Lower lobe of right lung (tissue), 2 donors: Measurements from ENCODE around the gene KCNB1. TPM values are rescaled to one million over a fixed set of nuclear protein-coding genes. Genes with fewer than 3 reads are reported as not detected.

ENCODE experiments used
- ATAC-seq, 2 donors: fragments of 200-7000 bp; cut with Tn5 transposase; one replicate each; pipeline ENCODE4 v1.9.1; 2020 to 2022; ENCODE audit warnings: mild to moderate bottlenecking in 2 of 2, moderate library complexity in 2 of 2
- DNase-seq: peaks from one replicate; pipeline ENCODE4 v3.0.0-alpha.2; 2020
- H3K27ac ChIP-seq: fragments of 200-600 bp; one replicate; pipeline ENCODE4 v1.8.0; 2022
- H3K27me3 ChIP-seq: fragments of 200-600 bp; one replicate; pipeline ENCODE4 v1.8.0; 2022; ENCODE audit warnings: low read depth
- H3K36me3 ChIP-seq: fragments of 200-600 bp; one replicate; pipeline ENCODE4 v1.8.0; 2022; ENCODE audit warnings: mild to moderate bottlenecking
- H3K4me1 ChIP-seq: fragments of 200-600 bp; one replicate; pipeline ENCODE4 v1.8.0; 2022
- H3K4me3 ChIP-seq: fragments of 200-600 bp; one replicate; pipeline ENCODE4 v1.8.0; 2022; ENCODE audit warnings: mild to moderate bottlenecking
- H3K9me3 ChIP-seq: fragments of 200-600 bp; one replicate; pipeline ENCODE4 v1.8.0; 2022
- intact Hi-C: fragments of 100-400 bp; cut with DNase I; formaldehyde crosslinking; loops from one replicate; pipeline ENCODE4 v1.11.0; 2022
- total RNA-seq: library from RNA; stranded (reverse); fragmentation: NEBNext Ultra II Directional; extraction: Animal tissue kit (Norgen Biotek cat#: 25700); gene quantifications from one replicate; pipeline ENCODE4 v1.2.1, GENCODE V29; 2021
- TF ChIP-seq, protein P1 (sequence below): fragments of 200-600 bp; IDR thresholded peaks from one replicate; pipeline ENCODE4 v1.8.0; 2022; ENCODE audit warnings: antibody characterized with exemption, mild to moderate bottlenecking
- donor health status: DM: no; HTN: yes; CAD: no; lungs with severe emphysema.

Gene KCNB1
- total RNA-seq, 1 donor from 2014 or later: 0.53 TPM

GRCh38 chr20:49417843-49418555 is 64.5 kb downstream of the KCNB1 start:
- peaks cover 22% of the 10 kb centered on the region for H3K27me3 ChIP-seq
- intact Hi-C loops: no loop called here
- H3K4me3 ChIP-seq: no peak overlapping the region
- no peak for DNase-seq
- H3K9me3 ChIP-seq: no peaks in the 10 kb centered on the region
- no peaks in the 10 kb centered on the region for H3K36me3 ChIP-seq
- no peak for ATAC-seq
- H3K4me1 ChIP-seq: no peaks in the 10 kb centered on the region
- TF ChIP-seq, protein P1, sequence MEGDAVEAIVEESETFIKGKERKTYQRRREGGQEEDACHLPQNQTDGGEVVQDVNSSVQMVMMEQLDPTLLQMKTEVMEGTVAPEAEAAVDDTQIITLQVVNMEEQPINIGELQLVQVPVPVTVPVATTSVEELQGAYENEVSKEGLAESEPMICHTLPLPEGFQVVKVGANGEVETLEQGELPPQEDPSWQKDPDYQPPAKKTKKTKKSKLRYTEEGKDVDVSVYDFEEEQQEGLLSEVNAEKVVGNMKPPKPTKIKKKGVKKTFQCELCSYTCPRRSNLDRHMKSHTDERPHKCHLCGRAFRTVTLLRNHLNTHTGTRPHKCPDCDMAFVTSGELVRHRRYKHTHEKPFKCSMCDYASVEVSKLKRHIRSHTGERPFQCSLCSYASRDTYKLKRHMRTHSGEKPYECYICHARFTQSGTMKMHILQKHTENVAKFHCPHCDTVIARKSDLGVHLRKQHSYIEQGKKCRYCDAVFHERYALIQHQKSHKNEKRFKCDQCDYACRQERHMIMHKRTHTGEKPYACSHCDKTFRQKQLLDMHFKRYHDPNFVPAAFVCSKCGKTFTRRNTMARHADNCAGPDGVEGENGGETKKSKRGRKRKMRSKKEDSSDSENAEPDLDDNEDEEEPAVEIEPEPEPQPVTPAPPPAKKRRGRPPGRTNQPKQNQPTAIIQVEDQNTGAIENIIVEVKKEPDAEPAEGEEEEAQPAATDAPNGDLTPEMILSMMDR: no peak
- no peak overlapping the region for H3K27ac ChIP-seq

DNA sequence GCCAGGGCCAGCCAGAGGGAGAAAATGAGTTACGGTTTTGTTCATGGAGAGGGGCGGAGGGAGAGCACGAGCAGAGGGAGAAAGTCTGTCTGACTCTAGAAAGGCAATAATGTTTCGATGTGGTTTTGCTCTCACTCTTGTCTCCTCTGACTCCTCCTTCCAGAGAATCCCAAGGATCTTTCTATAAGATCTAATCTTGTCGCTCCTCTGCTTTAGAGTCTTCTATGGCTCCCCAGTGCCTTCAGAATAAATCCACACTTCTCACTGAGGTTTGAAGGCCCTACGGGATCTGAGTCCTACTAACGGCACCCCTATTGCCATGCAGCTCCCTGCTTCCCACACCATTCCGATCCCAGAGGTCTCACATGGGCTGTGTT is 66.8 kb downstream of the KCNB1 start:
- Histone ChIP-seq H3K4me1 (no peaks in the 10 kb centered on the region), H3K4me3 (no peak overlapping the region), H3K27ac (no peak overlapping the region), H3K36me3 (no peaks in the 10 kb centered on the region), H3K9me3 (no peaks in the 10 kb centered on the region), H3K27me3 (peaks cover 17% of the 10 kb centered on the region)
- TF ChIP-seq, protein P1: no peak
- intact Hi-C loops: no loop called here
- ATAC-seq: no peak
- no peak for DNase-seq

DNA sequence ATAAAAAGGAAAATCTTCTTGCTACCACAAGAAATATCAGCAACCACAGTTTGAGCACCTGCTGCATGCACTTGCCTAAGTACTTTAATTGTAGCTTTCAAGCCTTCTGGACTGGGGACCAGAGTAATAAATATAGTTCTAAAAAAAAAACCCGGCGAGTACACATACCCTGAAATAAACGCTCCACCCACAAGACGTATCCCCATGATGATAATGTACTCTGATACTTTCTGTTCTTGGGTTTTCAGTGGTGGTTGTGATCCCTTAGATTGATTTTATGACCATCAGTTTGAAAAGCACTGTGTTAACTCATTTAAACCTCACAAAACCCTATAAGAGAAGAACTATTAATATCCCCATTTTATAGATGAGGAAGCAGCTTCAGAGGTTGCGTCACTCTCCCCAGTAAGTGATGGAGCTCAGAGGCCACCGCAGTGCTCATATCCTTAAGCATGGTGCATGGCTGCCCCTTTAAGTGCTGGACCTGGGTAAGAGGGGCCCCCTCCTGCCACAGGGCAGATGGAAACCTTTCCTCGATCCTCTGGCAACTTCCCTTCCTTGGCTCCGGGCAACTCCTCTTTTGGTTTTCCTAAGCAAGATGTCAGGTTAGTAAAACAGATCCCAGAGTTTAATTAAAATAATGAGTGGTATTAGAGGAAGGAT is 67.3 kb downstream of the KCNB1 start:
- H3K4me3 ChIP-seq: no peak overlapping the region
- intact Hi-C loops: no loop called here
- no peaks in the 10 kb centered on the region for H3K9me3 ChIP-seq
- H3K36me3 ChIP-seq: no peaks in the 10 kb centered on the region
- DNase-seq (no peak), ATAC-seq (no peak)
- peaks cover 17% of the 10 kb centered on the region for H3K27me3 ChIP-seq
- H3K27ac ChIP-seq: no peak overlapping the region
- no peaks in the 10 kb centered on the region for H3K4me1 ChIP-seq
- TF ChIP-seq, protein P1: no peak

GRCh38 chr20:49413677-49414076 is 68.8 kb downstream of the KCNB1 start:
- Histone ChIP-seq H3K27me3 (peaks cover 17% of the 10 kb centered on the region), H3K4me3 (no peak overlapping the region), H3K4me1 (no peaks in the 10 kb centered on the region), H3K9me3 (no peaks in the 10 kb centered on the region), H3K36me3 (no peaks in the 10 kb centered on the region), H3K27ac (no peak overlapping the region)
- no peak for ATAC-seq
- TF ChIP-seq, protein P1: no peak
- no peak for DNase-seq
- intact Hi-C loops: no loop called here

DNA sequence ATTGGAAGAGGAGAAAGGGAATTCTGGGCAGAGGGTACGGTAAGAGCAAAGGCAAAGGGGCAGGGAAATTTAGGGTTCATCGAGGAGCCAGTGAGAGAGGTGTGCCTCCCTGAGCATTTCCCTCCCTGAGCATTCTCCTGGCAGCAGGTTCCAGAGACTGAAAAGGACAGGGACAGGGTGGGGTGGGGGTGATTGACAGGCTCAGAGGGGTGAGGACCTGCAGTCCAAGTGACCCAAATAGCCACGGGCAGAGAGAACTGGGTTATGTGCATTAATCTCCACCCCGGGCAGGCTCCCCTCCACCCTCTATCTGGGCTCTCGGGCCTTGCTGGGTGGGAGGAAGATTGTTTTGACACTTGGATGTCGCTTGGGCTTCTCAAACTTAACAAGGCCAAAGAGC is 69.5 kb downstream of the KCNB1 start:
- DNase-seq (no peak), ATAC-seq (no peak)
- intact Hi-C loops: no loop called here

More for the DNA sequence above, 69.5 kb downstream of the KCNB1 start:
- H3K4me3 ChIP-seq: no peak overlapping the region
- H3K27ac ChIP-seq: no peak overlapping the region
- H3K9me3 ChIP-seq: no peaks in the 10 kb centered on the region
- H3K27me3 ChIP-seq: peaks cover 17% of the 10 kb centered on the region
- TF ChIP-seq, protein P1: no peak
- no peaks in the 10 kb centered on the region for H3K4me1 ChIP-seq
- no peaks in the 10 kb centered on the region for H3K36me3 ChIP-seq
